GM12801 (cell line): ENCODE measurements around the gene MRGPRG.

Source experiments
- CTCF ChIP-seq: IDR thresholded peaks from one replicate; pipeline ENCODE4 v1.5.1; 2011; ENCODE audit warnings: control low read depth; ENCODE audit not compliant: insufficient read length; ENCODE audit errors: extremely low read depth

Gene MRGPRG

DNA sequence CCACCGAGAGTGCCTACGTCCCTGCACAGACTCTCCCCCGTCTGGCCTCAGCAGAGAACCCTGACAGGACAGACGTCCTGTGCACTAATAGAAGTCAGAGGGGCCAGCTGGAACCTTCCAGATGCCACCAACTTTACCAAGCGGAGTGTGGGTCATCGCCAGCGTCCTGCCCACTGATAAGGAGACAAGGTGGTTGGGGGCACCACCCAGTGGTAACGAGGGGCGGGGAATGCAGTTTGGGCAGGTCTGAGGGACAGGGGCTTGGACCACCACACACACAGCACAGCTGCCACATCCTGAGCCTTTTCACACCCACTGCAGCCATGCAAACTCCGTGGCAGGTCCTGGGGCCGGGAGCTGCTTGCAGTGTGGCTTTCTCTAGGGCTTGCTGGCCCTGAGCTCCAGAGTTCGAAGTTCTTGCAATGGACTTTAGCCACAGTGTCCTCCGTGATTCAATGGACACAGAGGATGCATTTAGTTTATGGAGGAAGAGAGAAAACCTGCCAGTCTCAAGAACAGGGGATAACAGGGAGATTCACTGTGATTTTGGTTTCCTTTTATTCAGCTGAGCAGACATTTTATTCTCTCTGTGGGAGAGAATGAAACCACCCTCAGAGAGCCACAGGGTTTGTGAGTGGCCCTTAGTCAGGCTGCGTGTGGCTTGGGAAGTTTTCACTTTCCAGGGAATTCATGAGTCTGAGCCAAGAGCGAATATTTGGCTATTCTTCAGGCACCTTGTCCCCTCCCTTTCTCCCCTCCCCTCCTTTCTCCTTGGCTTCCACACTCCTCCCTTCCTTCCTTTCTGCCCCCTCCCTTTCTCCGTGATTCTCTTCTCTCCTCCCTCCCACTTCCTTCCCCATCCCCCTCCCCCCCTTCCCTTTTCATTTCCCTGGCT, 13.1 kb downstream of the MRGPRG start:
- TF ChIP-seq CTCF = no peak

GRCh38 chr11:3204141-3205015, 14.2 kb downstream of the MRGPRG start:
- TF ChIP-seq CTCF = no peak

GRCh38 chr11:3203221-3204043, 15.2 kb downstream of the MRGPRG start:
- no peak for TF ChIP-seq CTCF

GRCh38 chr11:3202759-3203158, 15.9 kb downstream of the MRGPRG start:
- TF ChIP-seq CTCF = no peak

DNA sequence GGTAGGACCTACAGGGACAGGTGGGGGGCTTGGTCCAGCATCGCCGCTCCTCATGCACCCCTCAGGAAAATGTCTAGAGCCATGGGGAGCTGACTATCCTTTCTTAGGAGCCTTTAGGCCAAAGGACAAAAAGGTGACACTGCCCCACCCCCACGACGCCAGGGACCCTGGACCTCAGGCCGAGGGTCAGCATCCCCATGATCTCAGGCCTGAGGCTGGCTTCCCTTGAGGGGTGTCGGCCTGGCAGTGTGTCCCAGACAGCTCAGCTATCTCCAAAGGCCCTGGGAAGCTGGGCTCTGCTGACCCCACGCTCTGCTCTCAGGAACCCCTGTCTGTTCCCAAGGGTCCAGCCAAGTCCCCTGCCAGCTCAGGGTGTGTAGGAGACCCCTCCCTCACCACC, 16.3 kb downstream of the MRGPRG start:
- no peak for TF ChIP-seq CTCF

- no peak for TF ChIP-seq CTCF
These were observed 16.9 kb downstream of the MRGPRG start for GRCh38 chr11:3201677-3202181.
